Endothelial cell of umbilical vein (primary cell): Measurements from ENCODE around the gene MBD6. TPM values are rescaled to one million over a fixed set of nuclear protein-coding genes. Genes with fewer than 3 reads are reported as not detected.

Source experiments
- BruUV-seq: library from RNA; stranded (reverse); fragments of 400-500 nt; replicated peaks from 2 replicates; lab custom pipeline; 2021; lab: Mats Ljungman, UMichigan
- CTCF ChIA-PET: fragments of 300-600, 350-600 bp; sonication (Branson Sonifier 250); formaldehyde crosslinking; loops from one replicate; lab custom pipeline; 2021; ENCODE audit warnings: antibody characterized with exemption, inconsistent platforms; lab: Charles Lee
- POLR2A ChIA-PET: fragments of 300-600, 350-600 bp; sonication (Branson Sonifier 250); formaldehyde crosslinking; loops from one replicate; lab custom pipeline; 2021; ENCODE audit warnings: antibody characterized with exemption, inconsistent platforms; lab: Charles Lee
- DNase-seq: peaks from one replicate; pipeline ENCODE4 v3.0.0-alpha.2; 2011; ENCODE audit warnings: low read depth, low spot score
- FAIRE-seq: peaks from 2 replicates; lab custom pipeline; 2011; peaks lifted over from hg19 to GRCh38; lab: Jason Lieb, UNC
- H2AFZ ChIP-seq: 2 replicates; pipeline ENCODE4 v1.6.0; 2012; ENCODE audit warnings: low read depth, low read length, control low read depth, inconsistent platforms
- H3K27ac ChIP-seq: 2 replicates; pipeline ENCODE4 v1.5.1; 2011; ENCODE audit warnings: low read depth, mild to moderate bottlenecking, control low read depth, low read length, moderate library complexity; ENCODE audit not compliant: insufficient read depth
- H3K27me3 ChIP-seq, 2 experiments: 2 replicates each; pipeline versions ENCODE4 v1.6.0 to v1.6.1; 2011; ENCODE audit warnings: low read length in 2 of 2, mixed read lengths in 1 of 2; ENCODE audit not compliant: control insufficient read depth in 2 of 2, insufficient read depth in 2 of 2
- H3K36me3 ChIP-seq, 2 experiments: 2 replicates in 1 of 2; 3 replicates in 1 of 2; pipeline ENCODE4 v1.5.1; 2011; ENCODE audit warnings: low read length in 2 of 2, mild to moderate bottlenecking in 1 of 2, moderate library complexity in 1 of 2; ENCODE audit not compliant: control insufficient read depth in 2 of 2, insufficient read depth in 2 of 2; ENCODE audit errors: extremely low read depth in 1 of 2
- H3K4me1 ChIP-seq: 3 replicates; pipeline ENCODE4 v1.5.1; 2011; ENCODE audit warnings: mild to moderate bottlenecking, low read length; ENCODE audit not compliant: control insufficient read depth, insufficient read depth; ENCODE audit errors: extremely low read depth
- H3K4me2 ChIP-seq: 2 replicates; pipeline ENCODE4 v1.6.1; 2011; ENCODE audit warnings: low read length, control low read depth, mixed read lengths; ENCODE audit not compliant: insufficient read depth
- H3K4me3 ChIP-seq, 3 experiments: fragments of 200-600 bp in 1 of 3; sonication (generic), shearing (Covaris generic) in 1 of 3; replicated peaks in 1 of 3; 2 replicates each; pipeline ENCODE4 v1.5.1; 2011 to 2016; ENCODE audit warnings: control low read depth in 3 of 3, low read length in 3 of 3, mild to moderate bottlenecking in 2 of 3, inconsistent platforms in 1 of 3, low read depth in 1 of 3, moderate library complexity in 1 of 3; ENCODE audit not compliant: insufficient read depth in 1 of 3
- H3K79me2 ChIP-seq: 2 replicates; pipeline ENCODE4 v1.6.0; 2012; ENCODE audit warnings: low read length, inconsistent platforms; ENCODE audit not compliant: control insufficient read depth, insufficient read depth
- H3K9ac ChIP-seq: replicated peaks from 2 replicates; pipeline ENCODE3; 2011; ENCODE audit warnings: low read length, control low read depth; ENCODE audit not compliant: insufficient read depth; ENCODE audit errors: extremely low read depth
- H3K9me1 ChIP-seq: replicated peaks from 3 replicates; pipeline ENCODE4 v1.6.0; 2011; ENCODE audit warnings: mild to moderate bottlenecking, low read length; ENCODE audit not compliant: control insufficient read depth, insufficient read depth; ENCODE audit errors: extremely low read depth
- H3K9me3 ChIP-seq: replicated peaks from 2 replicates; pipeline ENCODE4 v1.5.1; 2012; ENCODE audit warnings: low read length, inconsistent platforms; ENCODE audit not compliant: control insufficient read depth, insufficient read depth
- H4K20me1 ChIP-seq: replicated peaks from 2 replicates; pipeline ENCODE3; 2011; ENCODE audit warnings: mild to moderate bottlenecking, low read length; ENCODE audit not compliant: control insufficient read depth, insufficient read depth; ENCODE audit errors: extremely low read depth
- EZH2 ChIP-seq: IDR thresholded peaks from 2 replicates; pipeline ENCODE4 v1.6.1; 2012; ENCODE audit warnings: borderline replicate concordance, low read depth, mild to moderate bottlenecking, moderate library complexity, low read length, inconsistent platforms; ENCODE audit not compliant: severe bottlenecking
- FOS ChIP-seq: IDR thresholded peaks from 2 replicates; pipeline ENCODE4 v1.6.1; 2011; ENCODE audit warnings: mild to moderate bottlenecking, low read length, moderate library complexity, borderline replicate concordance; ENCODE audit not compliant: insufficient read depth
- GATA2 ChIP-seq: IDR thresholded peaks from 2 replicates; pipeline ENCODE4 v1.7.0; 2011; ENCODE audit warnings: low read depth, mild to moderate bottlenecking, moderate library complexity, mixed read lengths, low read length; ENCODE audit not compliant: insufficient read length, insufficient read depth
- MYC ChIP-seq: IDR thresholded peaks from one replicate; pipeline ENCODE4 v1.6.1; 2011; ENCODE audit warnings: mild to moderate bottlenecking, low read depth, low read length
- POLR2A ChIP-seq: IDR thresholded peaks from 2 replicates; pipeline ENCODE4 v1.6.1; 2012; ENCODE audit warnings: low read depth, mild to moderate bottlenecking, control low read depth, low read length
- POLR2AphosphoS5 ChIP-seq: IDR thresholded peaks from 2 replicates; pipeline ENCODE4 v1.6.1; 2012; ENCODE audit warnings: low read depth, mild to moderate bottlenecking, control low read depth, low read length, moderate library complexity; ENCODE audit not compliant: insufficient read depth
- dilution Hi-C: fragments of 300-500 bp; cut with MboI; formaldehyde crosslinking; loops from one replicate; pipeline ENCODE4 v1.15.0; 2019; ENCODE audit warnings: low sequenced_read_pairs; ENCODE audit not compliant: extremely low pct_ligation_motif_present
- intact Hi-C: fragments of 100-400 bp; cut with micrococcal nuclease; formaldehyde crosslinking; loops from one replicate; pipeline ENCODE4 v1.10.0; 2022
- polyA plus RNA-seq, 4 experiments: library from polyadenylated mRNA; depleted of rRNA in 3 of 4; stranded (reverse) in 3 of 4; unstranded in 1 of 4; fragments of >200 nt; gene quantifications; 2 replicates each; pipeline versions ENCODE4 v1.2.1 to v1.2.3, GENCODE V29; 2011 to 2012; ENCODE audit warnings: missing spikeins in 1 of 4
- total RNA-seq: library from RNA; stranded (reverse); gene quantifications from 2 replicates; pipeline ENCODE4 v1.2.3, GENCODE V29; 2021
- TF ChIP-seq, protein P1 (sequence below), 2 donors: IDR thresholded peaks; 1 replicate in 1 of 2; 2 replicates in 1 of 2; pipeline ENCODE4 v1.5.1; 2011; ENCODE audit warnings: low read length in 2 of 2, mild to moderate bottlenecking in 2 of 2, moderate library complexity in 2 of 2, control low read depth in 1 of 2, inconsistent platforms in 1 of 2, low read depth in 1 of 2; ENCODE audit not compliant: insufficient read depth in 1 of 2; ENCODE audit errors: extremely low read depth in 1 of 2
- TF ChIP-seq, protein P2 (sequence below): IDR thresholded peaks from 2 replicates; pipeline ENCODE4 v1.6.1; 2011; ENCODE audit not compliant: insufficient read depth, insufficient read length

MBD6 gene
- total and polyA plus RNA-seq, 2 donors (not counting 3 experiments of a cell fraction or from before 2014, with no cell fraction given), result 10.6 to 95.2 TPM

DNA sequence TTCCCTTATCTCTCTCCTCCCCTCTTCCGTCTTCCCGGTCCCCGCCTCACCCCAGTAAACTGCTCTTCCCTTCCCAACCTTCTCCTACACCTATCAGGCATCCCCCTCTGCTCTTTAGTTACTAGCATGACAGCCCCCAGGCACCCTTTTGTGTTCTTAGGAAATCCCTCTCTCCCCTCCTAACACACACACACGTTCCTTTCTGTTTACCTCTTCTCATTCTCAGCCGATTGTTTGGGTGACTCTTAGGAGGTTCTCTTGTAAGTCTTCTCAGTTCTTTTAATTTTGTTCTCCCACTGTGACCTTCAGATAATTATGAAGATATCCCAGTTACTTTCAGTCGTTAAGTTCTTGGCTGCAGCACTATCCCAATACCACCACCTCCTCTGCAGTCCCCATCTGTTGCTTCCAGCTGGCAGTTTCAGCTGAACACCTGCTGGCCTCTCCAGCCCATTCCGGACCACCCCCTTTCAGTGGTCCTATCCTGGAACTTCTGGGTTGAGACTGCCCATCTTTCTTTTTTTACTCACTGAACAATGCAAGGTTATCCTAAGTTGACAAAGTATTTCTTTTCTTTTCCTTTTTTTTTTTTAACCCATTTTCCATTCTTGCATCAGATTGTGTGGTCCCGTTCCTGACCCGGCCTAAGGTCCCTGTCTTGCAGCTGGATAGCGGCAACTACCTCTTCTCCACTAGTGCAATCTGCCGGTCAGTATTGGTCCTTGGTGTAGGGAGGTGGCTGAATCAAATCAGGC is 34.0 kb upstream of the MBD6 start:
- DNase-seq (peak; percentile 38), FAIRE-seq (no peak)
- Histone ChIP-seq H4K20me1 (no peaks in the 10 kb centered on the region), H3K79me2 (peaks cover 23% of the 10 kb centered on the region), H3K4me1 (peaks cover 9% of the 10 kb centered on the region), H3K9me1 (no peaks in the 10 kb centered on the region), H3K9ac (peak overlapping the region; percentile 91), H3K36me3 (peaks cover 10 to 18% of the 10 kb centered on the region in 2 experiments), H3K4me2 (peak overlapping the region; percentile 87), H3K9me3 (no peaks in the 10 kb centered on the region), H2AFZ (peak overlapping the region; percentile 77), H3K4me3 (peak overlapping the region; percentile 60 to 99 (median 94)), H3K27ac (peak overlapping the region; percentile 48), H3K27me3 (no peaks in the 10 kb centered on the region)
- TSS peak; percentile 40 for BruUV-seq
- POLR2A ChIA-PET, result interaction anchor here (0.7 kb wide), 1 partner anchor 15 kb away, joined by 3 read pairs; no protein-coding TSS in a partner anchor
- CTCF ChIA-PET, result interaction anchor here (1.1 kb wide), 2 partner anchors 9 to 13 kb away, joined by 3 read pairs; no protein-coding TSS in a partner anchor
- TF ChIP-seq EZH2, result no peak
- no peak for TF ChIP-seq GATA2
- TF ChIP-seq POLR2AphosphoS5, result no peak
- TF ChIP-seq, protein P1, sequence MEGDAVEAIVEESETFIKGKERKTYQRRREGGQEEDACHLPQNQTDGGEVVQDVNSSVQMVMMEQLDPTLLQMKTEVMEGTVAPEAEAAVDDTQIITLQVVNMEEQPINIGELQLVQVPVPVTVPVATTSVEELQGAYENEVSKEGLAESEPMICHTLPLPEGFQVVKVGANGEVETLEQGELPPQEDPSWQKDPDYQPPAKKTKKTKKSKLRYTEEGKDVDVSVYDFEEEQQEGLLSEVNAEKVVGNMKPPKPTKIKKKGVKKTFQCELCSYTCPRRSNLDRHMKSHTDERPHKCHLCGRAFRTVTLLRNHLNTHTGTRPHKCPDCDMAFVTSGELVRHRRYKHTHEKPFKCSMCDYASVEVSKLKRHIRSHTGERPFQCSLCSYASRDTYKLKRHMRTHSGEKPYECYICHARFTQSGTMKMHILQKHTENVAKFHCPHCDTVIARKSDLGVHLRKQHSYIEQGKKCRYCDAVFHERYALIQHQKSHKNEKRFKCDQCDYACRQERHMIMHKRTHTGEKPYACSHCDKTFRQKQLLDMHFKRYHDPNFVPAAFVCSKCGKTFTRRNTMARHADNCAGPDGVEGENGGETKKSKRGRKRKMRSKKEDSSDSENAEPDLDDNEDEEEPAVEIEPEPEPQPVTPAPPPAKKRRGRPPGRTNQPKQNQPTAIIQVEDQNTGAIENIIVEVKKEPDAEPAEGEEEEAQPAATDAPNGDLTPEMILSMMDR (IDR thresholded peaks at IDR 0.05; ENCODE audit: extremely low read depth in 1 of 2, insufficient read depth in 1 of 2, low read depth in 1 of 2, low read length in 2 of 2), result no peak
- no peak for TF ChIP-seq FOS
- no peak for TF ChIP-seq POLR2A
- no peak for TF ChIP-seq MYC
- TF ChIP-seq, protein P2, sequence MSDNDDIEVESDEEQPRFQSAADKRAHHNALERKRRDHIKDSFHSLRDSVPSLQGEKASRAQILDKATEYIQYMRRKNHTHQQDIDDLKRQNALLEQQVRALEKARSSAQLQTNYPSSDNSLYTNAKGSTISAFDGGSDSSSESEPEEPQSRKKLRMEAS, result no peak
- dilution Hi-C loops, result no loop called here
- intact Hi-C loops, result loop anchor here (1.0 to 5.0 kb wide), 3 partner anchors 29 to 58 kb away; partner anchors contain the start of genes DCTN2, DDIT3, GLI1 and MBD6
